ENCODE measurements around the gene YIPF4.
A peak's percentile ranks its signal among the peaks of the same experiment; 100 is the strongest.
"Not testable (repeated sequence)": the region's sequence is repeated elsewhere in the genome, so short reads cannot be mapped to it uniquely, and the experiment has no call there.

YIPF4 gene

DNA sequence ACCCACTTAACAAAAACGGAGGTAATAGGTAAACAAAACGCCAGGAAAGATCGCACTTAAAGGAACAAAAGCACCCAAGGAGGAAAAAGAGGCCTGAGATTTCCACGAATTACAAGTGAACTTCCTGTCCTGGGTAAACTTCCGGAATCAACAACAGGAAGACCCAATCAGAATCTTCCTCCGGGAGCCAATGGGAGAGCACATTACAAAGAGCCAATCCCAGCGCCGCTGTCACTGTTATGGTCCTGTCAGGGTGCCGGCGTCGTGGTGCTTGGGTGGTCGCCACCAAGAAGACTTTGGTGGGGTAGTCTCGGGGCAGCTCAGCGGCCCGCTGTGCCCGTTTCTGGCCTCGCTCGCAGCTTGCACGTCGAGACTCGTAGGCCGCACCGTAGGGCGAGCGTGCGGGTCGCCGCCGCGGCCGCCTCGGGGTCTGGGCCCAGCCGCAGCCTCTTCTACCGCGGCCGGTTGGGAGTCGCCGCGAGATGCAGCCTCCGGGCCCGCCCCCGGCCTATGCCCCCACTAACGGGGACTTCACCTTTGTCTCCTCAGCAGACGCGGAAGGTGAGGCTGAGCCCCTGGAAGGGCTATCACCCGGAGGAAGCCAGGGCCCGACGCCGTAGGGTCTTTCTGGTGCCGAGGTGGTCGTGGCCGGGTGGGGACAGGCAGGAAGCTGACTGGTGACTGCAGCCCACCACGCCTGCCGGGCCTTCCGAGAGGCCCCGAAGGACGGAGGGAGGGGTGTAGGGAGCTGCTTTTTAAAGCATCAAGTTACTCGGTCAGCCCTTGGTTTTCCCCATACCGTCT lies at the start of gene YIPF4:
Gene YIPF4 (plus strand): TSS at position 231 of the 804 bp plus-strand sequence. CDS start 252 bp downstream, at position 483.
- DNase-seq: peak; percentile 92

- DNase-seq: no peak
These were observed 49.5 kb upstream of the YIPF4 start for GRCh38 chr2:32228181-32228580.

DNA sequence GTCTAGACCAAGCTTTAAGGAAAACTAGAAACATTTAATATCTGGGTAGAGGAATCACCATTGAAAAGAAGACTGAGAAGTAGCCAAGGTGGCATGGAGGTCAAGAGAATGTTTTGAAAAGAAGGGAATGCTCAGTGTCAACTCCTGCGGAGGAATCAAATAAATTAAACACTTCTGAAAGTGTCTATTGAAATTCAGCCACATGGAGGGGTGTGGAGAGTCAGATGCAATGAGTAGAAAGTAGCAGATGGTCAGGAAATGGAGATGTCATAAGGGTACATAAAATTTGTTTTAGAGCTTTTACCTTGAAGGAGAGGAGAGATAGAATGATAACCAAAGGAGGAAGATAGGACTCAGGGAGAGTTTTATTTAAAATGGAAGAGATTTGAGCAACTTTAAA lies 48.1 kb upstream of the YIPF4 start:
- no peak for DNase-seq

DNA sequence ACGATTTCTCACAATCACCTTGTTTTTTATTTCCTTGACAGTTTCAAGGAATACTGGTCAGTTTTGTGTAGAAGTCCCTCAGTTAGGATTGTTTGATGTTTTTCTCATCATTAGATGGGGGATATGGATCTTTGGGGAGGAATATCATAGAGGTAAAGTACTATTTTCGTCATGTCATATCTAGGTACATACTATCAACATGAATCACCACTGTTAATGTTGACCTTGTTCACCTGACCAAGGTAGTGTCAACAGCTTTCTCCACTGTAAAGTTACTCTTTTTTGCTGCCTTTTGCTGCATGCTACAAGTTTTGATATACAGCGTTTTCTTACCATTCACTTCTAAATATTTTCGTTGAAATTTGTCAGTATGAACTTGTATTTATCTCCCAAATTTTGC lies 45.7 kb upstream of the YIPF4 start:
- no peak for DNase-seq

- DNase-seq: no peak
These were observed 42.4 kb upstream of the YIPF4 start for GRCh38 chr2:32235315-32235714.

GRCh38 chr2:32237488-32237887 lies 40.2 kb upstream of the YIPF4 start:
- no peak for DNase-seq

GRCh38 chr2:32237996-32238395 lies 39.7 kb upstream of the YIPF4 start:
- no peak for DNase-seq

- no peak for DNase-seq
These were observed 35.4 kb upstream of the YIPF4 start for GRCh38 chr2:32242331-32242730.

DNA sequence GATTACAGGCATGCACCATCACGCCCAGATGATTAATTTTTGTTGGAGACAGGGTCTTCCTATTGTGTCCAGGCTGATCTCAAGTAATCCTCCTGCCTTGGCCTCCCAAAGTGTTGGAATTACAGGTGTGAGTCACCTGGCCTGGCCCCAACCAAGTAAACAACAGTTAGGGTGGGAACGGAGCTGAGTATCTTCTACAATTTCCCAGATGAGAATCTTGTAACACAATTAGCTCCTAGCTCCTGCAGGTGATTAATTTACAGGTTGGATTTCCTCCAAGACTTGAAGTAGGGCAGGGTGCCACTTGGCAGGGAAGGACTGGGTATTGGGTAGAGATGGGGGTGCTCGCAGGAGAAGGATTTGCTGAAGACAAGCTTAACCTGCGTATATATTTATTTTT lies 30.8 kb upstream of the YIPF4 start:
- DNase-seq: no peak

GRCh38 chr2:32248299-32248698 lies 29.4 kb upstream of the YIPF4 start:
- no peak for DNase-seq

GRCh38 chr2:32249731-32250236 lies 27.9 kb upstream of the YIPF4 start:
- no peak for DNase-seq

DNA sequence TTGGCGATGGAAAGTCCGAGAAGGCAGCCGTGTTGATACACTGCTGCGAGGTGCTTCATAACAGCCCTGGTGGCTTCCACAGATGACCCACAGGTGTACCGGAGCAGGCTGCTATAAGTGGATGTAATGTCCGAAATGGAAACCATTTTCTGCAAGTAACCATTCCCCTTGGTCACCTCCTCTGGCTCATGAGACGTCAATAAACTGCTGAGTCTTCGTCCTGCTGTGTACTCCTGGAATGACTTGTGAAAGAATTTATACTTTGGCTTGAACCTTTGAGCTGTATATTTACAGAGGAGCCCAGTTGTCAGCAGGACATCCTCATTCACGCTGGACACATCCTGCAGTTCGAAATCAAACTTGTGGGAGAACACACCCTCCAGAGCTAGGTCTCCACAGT lies 27.4 kb upstream of the YIPF4 start:
- DNase-seq: no peak

GRCh38 chr2:32258242-32258641 lies 19.5 kb upstream of the YIPF4 start:
- no peak for DNase-seq

DNA sequence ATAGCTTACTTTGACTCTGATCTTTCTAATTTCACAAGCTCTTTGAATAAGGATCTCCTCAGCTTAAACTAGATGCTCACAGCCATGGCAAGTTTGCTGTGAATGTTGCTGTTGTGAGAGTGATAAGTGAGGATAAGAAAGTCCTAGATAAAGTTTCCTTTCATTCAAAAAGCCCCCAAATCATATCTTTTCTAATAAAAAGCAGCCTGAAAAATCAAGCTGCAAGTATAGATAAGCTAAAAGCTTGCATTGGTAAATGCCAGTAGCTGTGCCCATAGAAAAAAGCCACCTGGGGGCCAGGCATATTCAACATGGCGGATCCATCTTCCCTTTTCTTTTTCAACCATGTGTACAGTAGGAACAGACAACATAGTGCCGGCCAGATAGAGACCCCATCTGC lies 17.3 kb upstream of the YIPF4 start:
- DNase-seq: no peak

- DNase-seq: peak; percentile 24
These were observed 15.6 kb upstream of the YIPF4 start for GRCh38 chr2:32262105-32262504.

DNA sequence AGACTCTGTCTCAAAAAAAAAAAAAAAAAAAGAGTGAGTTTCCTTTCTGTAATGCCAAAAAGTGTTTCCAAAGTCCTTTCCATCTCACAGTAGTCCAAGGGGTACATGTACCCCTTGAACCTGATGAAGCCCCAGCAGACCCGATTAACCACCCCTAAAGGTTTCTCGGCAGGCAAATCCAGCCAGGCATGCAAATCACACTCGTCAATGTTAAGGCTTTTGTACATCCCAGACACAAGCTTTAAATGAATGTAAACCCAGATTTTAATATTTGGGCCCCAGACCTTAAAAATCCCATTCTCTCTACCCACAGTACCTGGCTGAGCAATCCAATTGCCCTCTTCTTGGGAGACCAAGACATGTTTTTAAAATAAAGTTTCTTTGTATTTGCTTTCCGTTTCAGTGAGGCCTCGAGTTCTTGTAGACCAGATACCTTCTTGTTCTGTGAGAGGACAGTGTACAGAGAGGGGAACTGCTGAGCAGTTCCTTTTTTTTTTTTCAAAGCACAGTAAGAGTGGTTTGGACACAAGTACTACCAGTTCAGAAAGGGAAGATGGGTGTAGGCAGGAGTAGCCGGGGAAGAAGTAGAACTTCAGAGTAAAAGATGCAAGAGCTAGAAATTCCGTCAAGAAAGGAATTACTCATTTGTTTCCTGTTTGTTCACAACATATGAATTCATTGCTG lies 13.1 kb upstream of the YIPF4 start, which contains the start of gene NLRC4:
Gene NLRC4 (minus strand): TSS at position 465 of the 684 bp plus-strand sequence. CDS start 8,111 bp downstream, outside the sequence.
- peak; percentile 10 for DNase-seq

DNA sequence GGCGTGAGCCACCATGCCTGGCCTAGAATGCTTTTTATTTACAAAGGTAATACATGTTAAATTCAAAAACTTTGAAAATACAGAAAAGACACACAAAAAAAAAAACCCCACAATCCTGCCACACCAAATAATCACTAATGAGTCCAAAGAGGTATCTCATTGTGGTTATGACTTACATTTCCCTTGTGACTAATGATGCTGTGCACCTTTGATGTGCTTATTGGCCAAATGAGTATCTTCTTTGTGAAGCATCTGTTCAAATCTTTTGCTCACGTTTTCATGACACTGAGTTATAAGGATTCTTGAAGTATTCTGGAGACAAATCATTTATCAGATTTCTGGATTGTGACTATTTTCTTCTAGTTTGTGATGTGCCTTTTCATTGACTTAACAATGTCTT lies 6.6 kb upstream of the YIPF4 start:
- DNase-seq: no peak

GRCh38 chr2:32272279-32272678 lies 5.4 kb upstream of the YIPF4 start:
- DNase-seq: no peak

GRCh38 chr2:32274289-32274688 lies 3.4 kb upstream of the YIPF4 start:
- no peak for DNase-seq

DNA sequence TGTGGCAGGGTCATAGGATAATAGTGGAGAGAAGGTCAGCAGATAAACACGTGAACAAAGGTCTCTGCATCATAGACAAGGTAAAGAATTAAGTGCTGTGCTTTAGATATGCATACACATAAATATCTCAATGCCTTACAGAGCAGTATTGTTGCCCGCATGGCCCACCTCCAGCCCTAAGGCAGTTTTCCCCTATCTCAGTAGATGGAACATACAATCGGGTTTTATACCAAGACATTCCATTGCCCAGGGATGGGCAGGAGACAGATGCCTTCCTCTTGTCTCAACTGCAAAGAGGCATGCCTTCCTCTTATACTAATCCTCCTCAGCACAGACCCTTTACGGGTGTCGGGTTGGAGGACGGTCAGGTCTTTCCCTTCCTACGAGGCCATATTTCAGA lies 1.9 kb upstream of the YIPF4 start:
- DNase-seq: not testable (repeated sequence)

GRCh38 chr2:32277363-32277673 lies 386 bp upstream of the YIPF4 start:
- DNase-seq: no peak

DNA sequence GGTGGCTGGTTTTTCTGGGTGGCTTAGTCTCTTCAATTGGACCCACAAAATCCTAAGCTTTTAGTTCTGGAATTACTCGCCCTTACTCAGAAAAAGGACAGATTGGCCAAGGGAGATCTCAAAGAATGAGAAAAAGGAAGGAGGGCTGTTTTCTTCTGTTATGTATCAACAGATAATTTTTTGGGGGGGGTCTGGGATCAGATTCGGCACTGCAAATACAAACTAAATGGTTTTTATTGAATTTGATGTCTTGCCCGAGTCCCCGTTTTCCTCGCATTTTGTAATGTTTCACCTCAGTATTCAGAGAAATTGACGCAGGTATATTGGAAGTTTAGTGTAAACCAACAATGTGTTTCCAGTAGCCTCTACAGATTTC lies 762 bp downstream of the YIPF4 start:
- DNase-seq: no peak

DNA sequence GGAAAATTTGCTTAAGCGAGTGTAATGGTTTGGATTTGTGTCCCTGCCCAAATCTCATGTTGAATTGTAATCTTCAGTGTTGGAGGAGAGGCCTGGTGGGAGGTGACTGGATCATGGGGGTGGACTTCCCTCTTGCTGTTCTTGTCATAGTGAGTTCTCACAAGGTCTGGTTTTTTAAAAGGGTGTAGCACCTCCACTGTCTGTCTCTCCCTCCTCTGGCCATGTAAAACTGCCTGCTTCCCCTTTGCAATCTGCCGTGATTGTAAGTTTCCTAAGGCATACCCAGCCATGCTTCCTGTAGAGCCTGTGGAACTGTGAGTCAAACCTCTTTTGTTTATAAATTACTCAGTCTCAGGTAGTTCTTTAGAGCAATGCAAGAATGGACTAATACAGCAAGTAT lies 6.6 kb downstream of the YIPF4 start:
- peak; percentile 11 for DNase-seq

All from CD4-positive, alpha-beta T cell treated with Interleukin-4 for 4 hours (primary cell).